ENCODE measurements around the gene VPS13C.

DNA sequence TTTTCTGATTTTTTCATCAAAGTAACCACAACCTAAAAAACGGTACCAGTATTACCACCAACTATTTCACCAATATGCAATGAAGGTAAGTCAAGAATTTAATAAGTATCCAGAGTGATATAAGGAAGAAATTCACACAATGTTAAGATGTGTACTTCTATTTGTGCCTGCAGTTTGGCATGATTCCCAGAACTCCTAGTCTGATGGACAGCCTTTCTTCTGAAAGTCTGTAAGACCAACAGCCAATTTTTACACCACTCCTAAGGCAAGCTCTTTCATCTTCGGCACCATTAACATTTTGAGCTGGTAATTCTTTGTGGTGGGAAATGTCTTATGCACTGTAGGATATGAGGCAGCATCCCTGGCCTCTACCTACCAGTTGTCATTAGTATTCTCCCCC lies 108.3 kb downstream of the VPS13C start:
- TF ChIP-seq, protein P1, sequence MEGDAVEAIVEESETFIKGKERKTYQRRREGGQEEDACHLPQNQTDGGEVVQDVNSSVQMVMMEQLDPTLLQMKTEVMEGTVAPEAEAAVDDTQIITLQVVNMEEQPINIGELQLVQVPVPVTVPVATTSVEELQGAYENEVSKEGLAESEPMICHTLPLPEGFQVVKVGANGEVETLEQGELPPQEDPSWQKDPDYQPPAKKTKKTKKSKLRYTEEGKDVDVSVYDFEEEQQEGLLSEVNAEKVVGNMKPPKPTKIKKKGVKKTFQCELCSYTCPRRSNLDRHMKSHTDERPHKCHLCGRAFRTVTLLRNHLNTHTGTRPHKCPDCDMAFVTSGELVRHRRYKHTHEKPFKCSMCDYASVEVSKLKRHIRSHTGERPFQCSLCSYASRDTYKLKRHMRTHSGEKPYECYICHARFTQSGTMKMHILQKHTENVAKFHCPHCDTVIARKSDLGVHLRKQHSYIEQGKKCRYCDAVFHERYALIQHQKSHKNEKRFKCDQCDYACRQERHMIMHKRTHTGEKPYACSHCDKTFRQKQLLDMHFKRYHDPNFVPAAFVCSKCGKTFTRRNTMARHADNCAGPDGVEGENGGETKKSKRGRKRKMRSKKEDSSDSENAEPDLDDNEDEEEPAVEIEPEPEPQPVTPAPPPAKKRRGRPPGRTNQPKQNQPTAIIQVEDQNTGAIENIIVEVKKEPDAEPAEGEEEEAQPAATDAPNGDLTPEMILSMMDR (IDR thresholded peaks at IDR 0.05 in 4 of 5, conservative IDR thresholded peaks at IDR 0.05 in 1 of 5), result no peak
- TF ChIP-seq POLR2A (IDR thresholded peaks at IDR 0.05), result no peak
